DND-41 (cell line): ENCODE measurements around the gene PTBP1.

Experiments used
- EZH2 ChIP-seq: IDR thresholded peaks from 3 replicates; pipeline ENCODE4 v1.6.1; 2012; ENCODE audit warnings: borderline replicate concordance, low read depth, mild to moderate bottlenecking, moderate library complexity, low read length, inconsistent platforms; ENCODE audit not compliant: severe bottlenecking
- TF ChIP-seq, protein P1 (sequence below): IDR thresholded peaks from 2 replicates; pipeline ENCODE4 v1.5.1; 2012; ENCODE audit warnings: borderline replicate concordance, low read length, moderate library complexity, mild to moderate bottlenecking; ENCODE audit not compliant: poor library complexity, severe bottlenecking; ENCODE audit errors: extremely low read depth

DNA sequence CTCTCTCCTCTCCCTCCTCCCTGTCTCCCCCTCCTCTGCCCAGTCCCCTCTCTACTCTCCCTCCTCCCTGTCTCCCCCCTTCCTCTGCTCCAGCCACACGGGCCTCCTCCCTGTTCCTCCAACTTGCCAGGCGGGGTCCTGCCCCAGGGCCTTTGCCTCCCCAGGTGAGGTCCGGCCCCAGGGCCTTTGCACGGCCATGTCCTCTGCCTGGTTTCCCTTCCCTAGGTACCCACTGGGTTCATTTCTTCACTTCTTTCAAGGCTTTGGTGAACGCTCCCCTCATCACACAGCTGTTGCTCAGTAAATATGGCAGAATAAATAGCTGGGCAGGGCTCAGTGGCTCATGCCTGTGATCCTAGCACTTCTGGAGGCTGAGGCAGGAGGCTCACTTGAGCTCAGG, 25.2 kb upstream of the PTBP1 start:
- TF ChIP-seq, protein P1, sequence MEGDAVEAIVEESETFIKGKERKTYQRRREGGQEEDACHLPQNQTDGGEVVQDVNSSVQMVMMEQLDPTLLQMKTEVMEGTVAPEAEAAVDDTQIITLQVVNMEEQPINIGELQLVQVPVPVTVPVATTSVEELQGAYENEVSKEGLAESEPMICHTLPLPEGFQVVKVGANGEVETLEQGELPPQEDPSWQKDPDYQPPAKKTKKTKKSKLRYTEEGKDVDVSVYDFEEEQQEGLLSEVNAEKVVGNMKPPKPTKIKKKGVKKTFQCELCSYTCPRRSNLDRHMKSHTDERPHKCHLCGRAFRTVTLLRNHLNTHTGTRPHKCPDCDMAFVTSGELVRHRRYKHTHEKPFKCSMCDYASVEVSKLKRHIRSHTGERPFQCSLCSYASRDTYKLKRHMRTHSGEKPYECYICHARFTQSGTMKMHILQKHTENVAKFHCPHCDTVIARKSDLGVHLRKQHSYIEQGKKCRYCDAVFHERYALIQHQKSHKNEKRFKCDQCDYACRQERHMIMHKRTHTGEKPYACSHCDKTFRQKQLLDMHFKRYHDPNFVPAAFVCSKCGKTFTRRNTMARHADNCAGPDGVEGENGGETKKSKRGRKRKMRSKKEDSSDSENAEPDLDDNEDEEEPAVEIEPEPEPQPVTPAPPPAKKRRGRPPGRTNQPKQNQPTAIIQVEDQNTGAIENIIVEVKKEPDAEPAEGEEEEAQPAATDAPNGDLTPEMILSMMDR: no peak
- TF ChIP-seq EZH2: no peak
